Measurements from ENCODE around the gene CHRNA1. TPM values are rescaled to one million over a fixed set of nuclear protein-coding genes. Genes with fewer than 3 reads are reported as not detected.
A peak's percentile ranks its signal among the peaks of the same experiment; 100 is the strongest.
"Not testable (repeated sequence)": the region's sequence is repeated elsewhere in the genome, so short reads cannot be mapped to it uniquely, and the experiment has no call there.

The CHRNA1 gene
- total RNA-seq, 1 donor from 2014 or later, result not detected

DNA sequence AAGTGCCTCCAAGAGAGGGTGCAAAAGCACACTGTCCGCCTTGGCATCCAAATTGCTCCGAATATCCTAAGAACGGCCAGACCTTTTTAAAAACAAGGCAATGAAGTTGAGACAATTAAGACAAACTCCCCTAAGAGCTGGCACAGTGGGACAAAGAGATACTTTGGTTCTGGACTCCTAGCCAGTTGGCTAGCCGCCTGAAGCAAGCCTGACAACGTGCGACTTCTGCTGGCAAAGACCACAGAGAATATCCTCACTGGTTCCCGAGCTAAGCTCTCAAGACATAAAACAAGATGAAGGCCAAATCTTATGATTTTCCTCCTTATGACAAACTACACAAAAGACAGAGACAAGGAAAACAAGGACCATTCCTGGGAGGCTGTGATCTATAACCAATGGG, 32.7 kb downstream of the CHRNA1 start:
- no peak for DNase-seq
- H3K27ac Mint-ChIP-seq, result no peak overlapping the region
- no peaks in the 10 kb centered on the region for H3K36me3 Mint-ChIP-seq (ENCODE audit: low read depth)
- H3K4me1 Mint-ChIP-seq, result peaks cover 16% of the 10 kb centered on the region
- intact Hi-C loops (cut with micrococcal nuclease), result no loop called here
- H3K27me3 Mint-ChIP-seq, result peaks cover 63% of the 10 kb centered on the region
- H3K4me3 Mint-ChIP-seq, result no peak overlapping the region
- H3K9me3 Mint-ChIP-seq, result no peaks in the 10 kb centered on the region

- Mint-ChIP-seq H3K4me3 (peak overlapping the region; percentile 88), H3K27me3 (peaks cover 68% of the 10 kb centered on the region), H3K27ac (no peak overlapping the region), H3K4me1 (peaks cover 20% of the 10 kb centered on the region), H3K36me3 (ENCODE audit: low read depth) (no peaks in the 10 kb centered on the region), H3K9me3 (no peaks in the 10 kb centered on the region)
- intact Hi-C loops (cut with micrococcal nuclease), result no loop called here
- DNase-seq, result no peak
These were observed 33.6 kb downstream of the CHRNA1 start for GRCh38 chr2:174730698-174731018.

GRCh38 chr2:174729797-174730697, 34.2 kb downstream of the CHRNA1 start:
- peaks cover 65% of the 10 kb centered on the region for H3K27me3 Mint-ChIP-seq
- no peaks in the 10 kb centered on the region for H3K36me3 Mint-ChIP-seq (ENCODE audit: low read depth)
- H3K4me3 Mint-ChIP-seq, result peak overlapping the region; percentile 88
- intact Hi-C loops (cut with micrococcal nuclease), result no loop called here
- peak overlapping the region; percentile 13 for H3K27ac Mint-ChIP-seq
- peaks cover 20% of the 10 kb centered on the region for H3K4me1 Mint-ChIP-seq
- DNase-seq, result peak; percentile 80
- no peaks in the 10 kb centered on the region for H3K9me3 Mint-ChIP-seq

DNA sequence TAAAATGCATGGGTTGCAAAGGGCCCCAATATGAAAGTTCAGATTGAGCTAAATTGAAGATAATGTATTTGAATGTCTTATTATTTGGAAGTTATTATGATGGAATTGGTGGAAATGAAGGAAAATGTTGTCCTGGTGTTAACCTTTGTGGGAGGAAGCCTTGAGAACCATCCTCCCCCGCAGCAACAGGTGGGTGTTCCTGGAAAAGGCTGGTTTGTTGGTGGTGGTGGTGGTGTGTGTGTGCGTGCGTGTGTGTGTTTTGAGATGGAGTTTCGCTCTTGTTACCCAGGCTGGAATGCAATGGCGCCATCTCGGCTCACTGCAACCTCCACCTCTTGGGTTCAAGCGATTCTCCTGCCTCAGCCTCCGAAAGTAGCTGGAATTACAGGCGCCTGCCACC, 36.2 kb downstream of the CHRNA1 start:
- Mint-ChIP-seq H3K27me3 (peaks cover 51% of the 10 kb centered on the region), H3K9me3 (no peaks in the 10 kb centered on the region), H3K27ac (no peak overlapping the region), H3K36me3 (ENCODE audit: low read depth) (no peaks in the 10 kb centered on the region), H3K4me3 (no peak overlapping the region), H3K4me1 (peaks cover 20% of the 10 kb centered on the region)
- no peak for DNase-seq
- intact Hi-C loops (cut with micrococcal nuclease), result no loop called here

GRCh38 chr2:174726212-174726611, 38.1 kb downstream of the CHRNA1 start:
- Mint-ChIP-seq H3K4me3 (no peak overlapping the region), H3K4me1 (peaks cover 20% of the 10 kb centered on the region), H3K27me3 (peaks cover 42% of the 10 kb centered on the region), H3K9me3 (no peaks in the 10 kb centered on the region), H3K27ac (no peak overlapping the region), H3K36me3 (ENCODE audit: low read depth) (no peaks in the 10 kb centered on the region)
- DNase-seq, result no peak
- intact Hi-C loops (cut with micrococcal nuclease), result no loop called here

DNA sequence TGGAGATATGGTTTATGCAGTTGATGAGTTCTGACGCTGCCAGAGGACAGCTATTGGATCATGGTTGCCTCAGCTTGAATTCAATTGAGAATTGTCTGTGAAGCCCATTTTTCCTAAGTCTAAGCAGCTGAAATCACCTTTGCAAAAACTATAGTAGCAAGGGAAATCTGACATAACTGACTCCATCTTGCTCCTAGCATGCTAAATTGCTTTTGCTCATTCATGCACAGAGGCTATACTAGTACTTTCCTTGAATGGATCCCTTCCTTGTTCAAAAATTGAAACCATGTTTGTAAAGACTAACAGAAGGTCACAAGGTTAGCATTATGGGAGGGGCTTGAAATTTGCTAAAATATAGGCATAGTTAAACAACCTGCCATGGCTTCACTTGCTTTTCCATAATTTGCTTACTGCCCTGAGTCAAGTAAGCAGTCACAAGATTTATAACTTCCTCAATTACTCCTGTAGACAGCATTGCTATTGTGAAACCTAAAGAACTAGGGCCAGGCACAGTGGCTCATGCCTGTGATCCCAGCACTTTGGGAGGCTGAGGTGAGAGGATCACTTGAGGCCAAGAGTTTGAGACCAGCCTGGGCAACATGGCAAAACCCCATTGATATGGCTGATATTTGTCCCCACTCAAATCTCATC, 41.2 kb downstream of the CHRNA1 start:
- no peaks in the 10 kb centered on the region for H3K9me3 Mint-ChIP-seq
- no peak for DNase-seq
- H3K4me3 Mint-ChIP-seq, result no peak overlapping the region
- no peaks in the 10 kb centered on the region for H3K36me3 Mint-ChIP-seq (ENCODE audit: low read depth)
- peaks cover 16% of the 10 kb centered on the region for H3K4me1 Mint-ChIP-seq
- intact Hi-C loops (cut with micrococcal nuclease), result no loop called here
- H3K27me3 Mint-ChIP-seq, result peaks cover 25% of the 10 kb centered on the region
- H3K27ac Mint-ChIP-seq, result no peak overlapping the region

GRCh38 chr2:174719016-174719415, 45.3 kb downstream of the CHRNA1 start:
- Mint-ChIP-seq H3K27me3 (peaks cover 17% of the 10 kb centered on the region), H3K4me1 (peaks cover 27% of the 10 kb centered on the region), H3K9me3 (no peaks in the 10 kb centered on the region), H3K36me3 (ENCODE audit: low read depth) (no peaks in the 10 kb centered on the region), H3K4me3 (no peak overlapping the region), H3K27ac (no peak overlapping the region)
- intact Hi-C loops (cut with micrococcal nuclease), result no loop called here
- no peak for DNase-seq

- Mint-ChIP-seq H3K27ac (no peak overlapping the region), H3K36me3 (ENCODE audit: low read depth) (no peaks in the 10 kb centered on the region), H3K4me3 (no peak overlapping the region), H3K4me1 (peaks cover 27% of the 10 kb centered on the region), H3K9me3 (no peaks in the 10 kb centered on the region), H3K27me3 (peaks cover 17% of the 10 kb centered on the region)
- DNase-seq, result no peak
- intact Hi-C loops (cut with micrococcal nuclease), result no loop called here
These were observed 45.7 kb downstream of the CHRNA1 start for GRCh38 chr2:174718591-174718990.

DNA sequence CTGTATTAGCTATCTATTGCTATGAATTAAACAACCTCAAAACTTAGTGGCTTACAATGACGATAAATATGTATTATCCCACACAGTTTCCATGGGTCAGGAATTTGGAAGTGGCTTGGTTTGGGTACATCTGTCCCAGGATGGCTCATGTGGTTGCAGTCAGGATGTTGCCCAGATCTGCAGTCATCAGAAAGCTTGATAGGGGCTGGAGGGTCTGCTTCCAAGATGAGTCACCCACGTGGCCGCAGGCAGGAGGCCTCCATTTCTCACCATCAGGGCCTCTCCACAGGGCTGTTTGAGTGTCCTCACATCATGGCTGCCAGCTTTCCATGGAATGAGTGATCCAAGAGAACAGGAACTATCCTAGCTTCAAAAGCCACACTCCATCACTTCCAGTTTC, 46.4 kb downstream of the CHRNA1 start:
- peaks cover 27% of the 10 kb centered on the region for H3K4me1 Mint-ChIP-seq
- H3K4me3 Mint-ChIP-seq, result peak overlapping the region; percentile 63
- H3K9me3 Mint-ChIP-seq, result no peaks in the 10 kb centered on the region
- H3K36me3 Mint-ChIP-seq (ENCODE audit: low read depth), result no peaks in the 10 kb centered on the region
- intact Hi-C loops (cut with micrococcal nuclease), result loop anchor here (2.0 kb wide), 1 partner anchor 33 kb away; no protein-coding TSS in a partner anchor
- H3K27ac Mint-ChIP-seq, result no peak overlapping the region
- no peak for DNase-seq
- H3K27me3 Mint-ChIP-seq, result peaks cover 15% of the 10 kb centered on the region

GRCh38 chr2:174717273-174717672, 47.0 kb downstream of the CHRNA1 start:
- Mint-ChIP-seq H3K27ac (peak overlapping the region; percentile 39), H3K27me3 (peaks cover 12% of the 10 kb centered on the region)
- intact Hi-C loops (cut with micrococcal nuclease), result loop anchor here (2.0 kb wide), 1 partner anchor 34 kb away; no protein-coding TSS in a partner anchor

DNA sequence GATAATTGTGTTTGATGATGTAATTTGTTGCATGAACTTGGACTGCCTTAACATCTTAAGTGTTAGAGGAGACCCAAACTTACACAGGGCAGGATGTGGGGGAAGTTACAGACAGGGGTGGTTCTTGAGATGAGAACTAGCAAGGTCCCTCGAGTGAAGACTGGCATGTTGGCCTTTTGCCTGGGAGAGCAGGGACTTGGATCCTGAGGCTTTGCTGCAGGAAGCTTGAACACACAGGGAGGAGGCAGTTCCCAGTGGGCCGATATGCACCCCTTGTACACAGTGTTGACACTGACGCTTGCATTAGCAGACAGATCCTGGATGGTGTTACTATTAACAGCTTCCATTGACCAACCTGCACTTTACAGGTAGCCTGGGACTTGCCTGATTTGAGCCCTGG, 47.5 kb downstream of the CHRNA1 start:
- H3K4me1 Mint-ChIP-seq, result peaks cover 27% of the 10 kb centered on the region
- peak overlapping the region; percentile 16 for H3K27ac Mint-ChIP-seq
- H3K4me3 Mint-ChIP-seq, result peak overlapping the region; percentile 63
- intact Hi-C loops (cut with micrococcal nuclease), result loop anchor here (2.0 kb wide), 1 partner anchor 34 kb away; no protein-coding TSS in a partner anchor
- H3K36me3 Mint-ChIP-seq (ENCODE audit: low read depth), result no peaks in the 10 kb centered on the region
- H3K9me3 Mint-ChIP-seq, result no peaks in the 10 kb centered on the region
- H3K27me3 Mint-ChIP-seq, result peaks cover 12% of the 10 kb centered on the region
- peak; percentile 76 for DNase-seq

More at GRCh38 chr2:174717273-174717672, 47.0 kb downstream of the CHRNA1 start:
- peak; percentile 82 for DNase-seq
- no peaks in the 10 kb centered on the region for H3K9me3 Mint-ChIP-seq
- peaks cover 27% of the 10 kb centered on the region for H3K4me1 Mint-ChIP-seq
- no peaks in the 10 kb centered on the region for H3K36me3 Mint-ChIP-seq (ENCODE audit: low read depth)
- H3K4me3 Mint-ChIP-seq, result peak overlapping the region; percentile 63

GRCh38 chr2:174713686-174714085, 50.6 kb downstream of the CHRNA1 start:
- Mint-ChIP-seq H3K9me3 (no peaks in the 10 kb centered on the region), H3K36me3 (ENCODE audit: low read depth) (no peaks in the 10 kb centered on the region), H3K4me3 (no peak overlapping the region), H3K4me1 (peaks cover 24% of the 10 kb centered on the region), H3K27ac (no peak overlapping the region), H3K27me3 (peaks cover 9% of the 10 kb centered on the region)
- intact Hi-C loops (cut with micrococcal nuclease), result no loop called here
- no peak for DNase-seq

- no peaks in the 10 kb centered on the region for H3K36me3 Mint-ChIP-seq (ENCODE audit: low read depth)
- no peak overlapping the region for H3K27ac Mint-ChIP-seq
- no peak for DNase-seq
- H3K9me3 Mint-ChIP-seq, result no peaks in the 10 kb centered on the region
- H3K27me3 Mint-ChIP-seq, result peaks cover 14% of the 10 kb centered on the region
- intact Hi-C loops (cut with micrococcal nuclease), result no loop called here
- H3K4me1 Mint-ChIP-seq, result peaks cover 2% of the 10 kb centered on the region
- H3K4me3 Mint-ChIP-seq, result no peak overlapping the region
These were observed 53.1 kb downstream of the CHRNA1 start for GRCh38 chr2:174711206-174711605.

DNA sequence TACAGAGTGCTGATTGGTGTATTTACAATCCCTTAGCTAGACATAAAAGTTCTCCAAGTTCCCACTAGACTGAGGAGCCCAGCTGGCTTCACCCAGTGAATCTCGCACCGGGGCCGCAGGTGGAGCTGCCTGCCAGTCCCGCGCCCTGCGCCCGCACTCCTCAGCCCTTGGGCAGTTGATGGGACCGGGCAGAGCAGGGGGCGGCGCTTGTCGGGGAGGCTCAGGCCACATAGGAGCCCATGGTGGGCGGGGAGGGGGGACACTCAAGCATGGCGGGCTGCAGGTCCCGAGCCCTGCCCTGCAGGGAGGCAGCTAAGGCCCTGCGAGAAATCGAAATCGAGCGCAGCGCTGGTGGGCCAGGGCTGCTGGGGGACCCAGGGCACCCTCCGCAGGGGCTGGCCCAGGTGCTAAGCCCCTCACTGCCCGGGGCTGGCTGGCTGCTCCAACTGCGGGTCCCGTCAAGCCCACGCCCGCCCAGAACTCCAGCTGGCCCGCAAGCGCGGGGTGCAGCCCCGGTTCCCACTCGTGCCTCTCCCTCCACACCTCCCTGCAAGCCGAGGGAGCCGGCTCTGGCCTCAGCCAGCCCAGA, 54.8 kb downstream of the CHRNA1 start:
- intact Hi-C loops (cut with micrococcal nuclease); DNase-seq; H3K36me3 Mint-ChIP-seq (ENCODE audit: low read depth); H3K27ac Mint-ChIP-seq; H3K4me1 Mint-ChIP-seq; H3K9me3 Mint-ChIP-seq; H3K4me3 Mint-ChIP-seq: not testable (repeated sequence)
- peaks cover 20% of the 10 kb centered on the region for H3K27me3 Mint-ChIP-seq

Data from activated CD4-positive, alpha-beta T cell treated with anti-CD3 and anti-CD28 coated beads, Interleukin-2, amount 10 ng/mL, durations not matched to agents 24 days and 14 days (primary cell).